A549 (cell line): ENCODE data around the gene STMN3. TPM values are rescaled to one million over a fixed set of nuclear protein-coding genes. Genes with fewer than 3 reads are reported as not detected.

ENCODE experiments used
- ATAC-seq, 2 experiments: fragments of 200-7000 bp in 1 of 2; fragments of >200 bp in 1 of 2; cut with Nextera tagmentation in 1 of 2; cut with Tn5 transposase in 1 of 2; 3 replicates each; pipeline versions ENCODE4 v1.8.0 to v1.9.1; 2018 to 2020; ENCODE audit warnings: mild to moderate bottlenecking in 1 of 2, moderate library complexity in 1 of 2
- CTCF ChIA-PET: fragments of 300-600 bp; sonication (Branson Sonifier 250); formaldehyde crosslinking; extraction: SDS; loops from one replicate; lab custom pipeline; 2021; ENCODE audit warnings: antibody characterized with exemption, inconsistent platforms; lab: Yijun Ruan, JAX
- POLR2A ChIA-PET: fragments of 350-600 bp; formaldehyde crosslinking; extraction: SDS; loops from one replicate; lab custom pipeline; 2021; ENCODE audit warnings: antibody characterized with exemption, inconsistent platforms; lab: Yijun Ruan, JAX
- DNase-seq, 2 experiments: peaks; one replicate each; pipeline versions ENCODE4 v3.0.0 to v3.0.0-alpha.2; 2011 to 2016; ENCODE audit warnings: low read depth in 1 of 2, low spot score in 1 of 2
- FAIRE-seq: peaks from 2 replicates; lab custom pipeline; 2011; peaks lifted over from hg19 to GRCh38; lab: Jason Lieb, UNC
- H3K27ac ChIP-seq, 2 experiments: fragments of >200 bp; sonication (Bioruptor Twin); formaldehyde crosslinking; 3 replicates each; pipeline ENCODE4 v1.5.1; 2016 to 2017
- H3K4me1 ChIP-seq: fragments of >200 bp; sonication (Bioruptor Twin); formaldehyde crosslinking; 3 replicates; pipeline ENCODE4 v1.6.1; 2016
- H3K4me2 ChIP-seq: fragments of >200 bp; sonication (Bioruptor Twin); formaldehyde crosslinking; 3 replicates; pipeline ENCODE4 v1.6.1; 2016
- H3K4me3 ChIP-seq: fragments of >200 bp; sonication (Bioruptor Twin); formaldehyde crosslinking; 3 replicates; pipeline ENCODE4 v1.5.1; 2016
- H3K9me3 ChIP-seq: fragments of >200 bp; sonication (Bioruptor Twin); formaldehyde crosslinking; 3 replicates; pipeline ENCODE4 v1.6.1; 2016
- CBX2 ChIP-seq: fragments of 200-600 bp; sonication (generic); IDR thresholded peaks from 2 replicates; pipeline ENCODE4 v1.6.1; 2016; ENCODE audit warnings: low read depth, mild to moderate bottlenecking, borderline replicate concordance
- EP300 ChIP-seq, 2 experiments: fragments of >200 bp; sonication (Bioruptor Twin); formaldehyde crosslinking; IDR thresholded peaks; 2 replicates in 1 of 2; 3 replicates in 1 of 2; pipeline ENCODE4 v1.6.1; 2016 to 2017
- FOSB ChIP-seq: fragments of 250-450 bp; sonication (Bioruptor Pico); IDR thresholded peaks from 2 replicates; pipeline ENCODE4 v1.5.0; 2020; ENCODE audit warnings: mild to moderate bottlenecking, moderate library complexity
- HEYL ChIP-seq: fragments of 250-450 bp; sonication (Bioruptor Pico); IDR thresholded peaks from 2 replicates; pipeline ENCODE4 v1.8.0; 2021; ENCODE audit warnings: mild to moderate bottlenecking, moderate library complexity
- HOXB13 ChIP-seq: fragments of 250-450 bp; sonication (Bioruptor Pico); IDR thresholded peaks from 2 replicates; pipeline ENCODE4 v1.5.0; 2020; ENCODE audit warnings: low read depth, mild to moderate bottlenecking, moderate library complexity
- HOXB5 ChIP-seq: fragments of 250-450 bp; sonication (Bioruptor Pico); IDR thresholded peaks from 2 replicates; pipeline ENCODE4 v1.5.0; 2020; ENCODE audit warnings: mild to moderate bottlenecking, moderate library complexity
- JUNB ChIP-seq: fragments of >200 bp; sonication (Bioruptor Twin); formaldehyde crosslinking; IDR thresholded peaks from 2 replicates; pipeline ENCODE4 v1.6.1; 2016
- KDM1A ChIP-seq: fragments of 200-600 bp; sonication (generic); IDR thresholded peaks from 2 replicates; pipeline ENCODE4 v1.6.1; 2016; ENCODE audit warnings: low read depth, mild to moderate bottlenecking
- KDM5A ChIP-seq: fragments of 200-600 bp; sonication (generic); IDR thresholded peaks from 2 replicates; pipeline ENCODE4 v1.6.1; 2016; ENCODE audit warnings: antibody characterized with exemption, mild to moderate bottlenecking
- MAFK ChIP-seq: fragments of 450-650 bp; IDR thresholded peaks from 2 replicates; pipeline ENCODE4 v1.6.1; 2014; ENCODE audit not compliant: partially characterized antibody
- NFE2L2 ChIP-seq: fragments of 150-350 bp; conservative IDR thresholded peaks from 2 replicates; pipeline ENCODE4 v1.6.1; 2014; ENCODE audit warnings: low read length
- NPAS2 ChIP-seq: fragments of 250-450 bp; sonication (Bioruptor Pico); IDR thresholded peaks from 2 replicates; pipeline ENCODE4 v1.8.0; 2022; ENCODE audit warnings: mild to moderate bottlenecking, moderate library complexity, borderline replicate concordance
- NR3C1 ChIP-seq: fragments of >200 bp; sonication (Bioruptor Twin); formaldehyde crosslinking; IDR thresholded peaks from 3 replicates; pipeline ENCODE4 v1.6.1; 2017
- RAD21 ChIP-seq, 2 experiments: fragments of >200 bp in 1 of 2; sonication (Bioruptor Twin) in 1 of 2; formaldehyde crosslinking in 1 of 2; IDR thresholded peaks in 1 of 2; conservative IDR thresholded peaks in 1 of 2; 2 replicates in 1 of 2; 3 replicates in 1 of 2; pipeline ENCODE4 v1.6.1; 2012 to 2018; ENCODE audit warnings: inconsistent platforms in 1 of 2
- RARB ChIP-seq: fragments of 250-450 bp; sonication (Bioruptor Pico); IDR thresholded peaks from 2 replicates; pipeline ENCODE4 v1.8.0; 2021; ENCODE audit warnings: mild to moderate bottlenecking, moderate library complexity
- ZFP36 ChIP-seq: fragments of 450-650 bp; IDR thresholded peaks from 2 replicates; pipeline ENCODE4 v1.6.1; 2014; ENCODE audit warnings: borderline replicate concordance; ENCODE audit not compliant: partially characterized antibody
- WGBS: methylation state at CpG from one replicate; pipeline ENCODE4 v1.1.6; 2017; ENCODE audit errors: missing lambda C conversion rate; 5-methylcytosine and 5-hydroxymethylcytosine counted together
- polyA plus RNA-seq, 4 experiments: library from polyadenylated mRNA; depleted of rRNA in 3 of 4; stranded (reverse); fragments of >200 nt; fragmentation: RNase III in 1 of 4; extraction: RNeasy Plus Mini Kit Qiagen cat#74134 plus additional on column Dnase treatment in 1 of 4; gene quantifications; 2 replicates in 3 of 4; 3 replicates in 1 of 4; pipeline ENCODE4 v1.2.3, GENCODE V29; 2011 to 2017
- TF ChIP-seq, protein P1 (sequence below): IDR thresholded peaks from 2 replicates; pipeline ENCODE4 v1.6.1; 2012
- TF ChIP-seq, protein P2 (sequence below): fragments of 450-650 bp; IDR thresholded peaks from 2 replicates; pipeline ENCODE4 v1.6.1; 2014; ENCODE audit warnings: antibody characterized with exemption
- TF ChIP-seq, protein P3 (sequence below): fragments of >200 bp; sonication (Bioruptor Twin); formaldehyde crosslinking; IDR thresholded peaks from 3 replicates; pipeline ENCODE4 v1.5.1; 2016
- TF ChIP-seq, protein P4 (sequence below): fragments of 250-450 bp; sonication (Bioruptor Pico); IDR thresholded peaks from 2 replicates; pipeline ENCODE4 v1.5.0; 2021; ENCODE audit warnings: mild to moderate bottlenecking, moderate library complexity, borderline replicate concordance
- TF ChIP-seq, protein P5 (sequence below): IDR thresholded peaks from 2 replicates; pipeline ENCODE4 v1.6.1; 2012; ENCODE audit warnings: low read depth, borderline replicate concordance

STMN3 gene
- polyA plus RNA-seq, 2 of the 4 experiments (the other 2 are of a cell fraction) = 2.8 to 3.2 TPM

DNA sequence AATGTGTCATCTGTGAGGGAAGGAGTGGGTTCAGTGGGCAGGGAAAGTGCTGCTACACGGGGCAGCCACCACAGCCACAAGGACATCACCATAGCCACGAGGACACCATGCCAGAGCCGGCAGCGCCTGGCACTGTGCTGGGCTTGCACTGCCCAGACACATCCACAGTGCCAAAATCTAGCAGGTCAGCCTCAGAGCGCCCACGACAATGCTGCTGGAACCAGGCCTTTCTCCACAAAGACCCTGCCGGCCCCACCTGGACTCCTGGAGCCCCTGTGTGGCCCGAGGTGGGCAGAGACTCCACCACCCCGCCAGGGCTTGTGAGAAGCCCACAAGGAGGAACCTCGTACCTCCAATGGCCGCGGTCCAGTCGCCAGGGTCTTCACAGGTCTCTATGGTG, 60.6 kb downstream of the STMN3 start:
- no peak for FAIRE-seq
- ChIA-PET CTCF (interaction anchor here (1.3 kb wide), 1 partner anchor 96 kb away, joined by 3 read pairs; no protein-coding TSS in a partner anchor), POLR2A (no interaction called here)
- no peak for DNase-seq
- no peak for TF ChIP-seq HOXB13
- no peak for TF ChIP-seq HOXB5 (CRISPR knock-in tag)
- TF ChIP-seq JUNB = no peak
- TF ChIP-seq FOSB (CRISPR knock-in tag) = no peak
- TF ChIP-seq, protein P1, sequence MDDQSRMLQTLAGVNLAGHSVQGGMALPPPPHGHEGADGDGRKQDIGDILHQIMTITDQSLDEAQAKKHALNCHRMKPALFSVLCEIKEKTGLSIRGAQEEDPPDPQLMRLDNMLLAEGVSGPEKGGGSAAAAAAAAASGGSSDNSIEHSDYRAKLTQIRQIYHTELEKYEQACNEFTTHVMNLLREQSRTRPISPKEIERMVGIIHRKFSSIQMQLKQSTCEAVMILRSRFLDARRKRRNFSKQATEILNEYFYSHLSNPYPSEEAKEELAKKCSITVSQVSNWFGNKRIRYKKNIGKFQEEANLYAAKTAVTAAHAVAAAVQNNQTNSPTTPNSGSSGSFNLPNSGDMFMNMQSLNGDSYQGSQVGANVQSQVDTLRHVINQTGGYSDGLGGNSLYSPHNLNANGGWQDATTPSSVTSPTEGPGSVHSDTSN = no peak
- TF ChIP-seq, protein P2, sequence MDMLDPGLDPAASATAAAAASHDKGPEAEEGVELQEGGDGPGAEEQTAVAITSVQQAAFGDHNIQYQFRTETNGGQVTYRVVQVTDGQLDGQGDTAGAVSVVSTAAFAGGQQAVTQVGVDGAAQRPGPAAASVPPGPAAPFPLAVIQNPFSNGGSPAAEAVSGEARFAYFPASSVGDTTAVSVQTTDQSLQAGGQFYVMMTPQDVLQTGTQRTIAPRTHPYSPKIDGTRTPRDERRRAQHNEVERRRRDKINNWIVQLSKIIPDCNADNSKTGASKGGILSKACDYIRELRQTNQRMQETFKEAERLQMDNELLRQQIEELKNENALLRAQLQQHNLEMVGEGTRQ = no peak
- TF ChIP-seq CBX2 = no peak
- no peak for TF ChIP-seq RARB (CRISPR knock-in tag)
- TF ChIP-seq, protein P3, sequence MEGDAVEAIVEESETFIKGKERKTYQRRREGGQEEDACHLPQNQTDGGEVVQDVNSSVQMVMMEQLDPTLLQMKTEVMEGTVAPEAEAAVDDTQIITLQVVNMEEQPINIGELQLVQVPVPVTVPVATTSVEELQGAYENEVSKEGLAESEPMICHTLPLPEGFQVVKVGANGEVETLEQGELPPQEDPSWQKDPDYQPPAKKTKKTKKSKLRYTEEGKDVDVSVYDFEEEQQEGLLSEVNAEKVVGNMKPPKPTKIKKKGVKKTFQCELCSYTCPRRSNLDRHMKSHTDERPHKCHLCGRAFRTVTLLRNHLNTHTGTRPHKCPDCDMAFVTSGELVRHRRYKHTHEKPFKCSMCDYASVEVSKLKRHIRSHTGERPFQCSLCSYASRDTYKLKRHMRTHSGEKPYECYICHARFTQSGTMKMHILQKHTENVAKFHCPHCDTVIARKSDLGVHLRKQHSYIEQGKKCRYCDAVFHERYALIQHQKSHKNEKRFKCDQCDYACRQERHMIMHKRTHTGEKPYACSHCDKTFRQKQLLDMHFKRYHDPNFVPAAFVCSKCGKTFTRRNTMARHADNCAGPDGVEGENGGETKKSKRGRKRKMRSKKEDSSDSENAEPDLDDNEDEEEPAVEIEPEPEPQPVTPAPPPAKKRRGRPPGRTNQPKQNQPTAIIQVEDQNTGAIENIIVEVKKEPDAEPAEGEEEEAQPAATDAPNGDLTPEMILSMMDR = no peak
- TF ChIP-seq, protein P4, sequence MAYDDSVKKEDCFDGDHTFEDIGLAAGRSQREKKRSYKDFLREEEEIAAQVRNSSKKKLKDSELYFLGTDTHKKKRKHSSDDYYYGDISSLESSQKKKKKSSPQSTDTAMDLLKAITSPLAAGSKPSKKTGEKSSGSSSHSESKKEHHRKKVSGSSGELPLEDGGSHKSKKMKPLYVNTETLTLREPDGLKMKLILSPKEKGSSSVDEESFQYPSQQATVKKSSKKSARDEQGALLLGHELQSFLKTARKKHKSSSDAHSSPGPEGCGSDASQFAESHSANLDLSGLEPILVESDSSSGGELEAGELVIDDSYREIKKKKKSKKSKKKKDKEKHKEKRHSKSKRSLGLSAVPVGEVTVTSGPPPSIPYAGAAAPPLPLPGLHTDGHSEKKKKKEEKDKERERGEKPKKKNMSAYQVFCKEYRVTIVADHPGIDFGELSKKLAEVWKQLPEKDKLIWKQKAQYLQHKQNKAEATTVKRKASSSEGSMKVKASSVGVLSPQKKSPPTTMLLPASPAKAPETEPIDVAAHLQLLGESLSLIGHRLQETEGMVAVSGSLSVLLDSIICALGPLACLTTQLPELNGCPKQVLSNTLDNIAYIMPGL (CRISPR knock-in tag) = no peak
- TF ChIP-seq RAD21 (conservative IDR thresholded peaks at IDR 0.05 in 1 of 2, IDR thresholded peaks at IDR 0.05 in 1 of 2) = no peak
- peaks cover 8% of the 10 kb centered on the region; the same call in 1 of the 3 replicates for H3K4me1 ChIP-seq
- no peak for ATAC-seq
- H3K4me2 ChIP-seq = no peak overlapping the region
- no peak overlapping the region for H3K27ac ChIP-seq
- WGBS = 95% methylated on average over 7 of the region's 13 CpGs
- H3K9me3 ChIP-seq = no peaks in the 10 kb centered on the region
- no peak overlapping the region for H3K4me3 ChIP-seq

DNA sequence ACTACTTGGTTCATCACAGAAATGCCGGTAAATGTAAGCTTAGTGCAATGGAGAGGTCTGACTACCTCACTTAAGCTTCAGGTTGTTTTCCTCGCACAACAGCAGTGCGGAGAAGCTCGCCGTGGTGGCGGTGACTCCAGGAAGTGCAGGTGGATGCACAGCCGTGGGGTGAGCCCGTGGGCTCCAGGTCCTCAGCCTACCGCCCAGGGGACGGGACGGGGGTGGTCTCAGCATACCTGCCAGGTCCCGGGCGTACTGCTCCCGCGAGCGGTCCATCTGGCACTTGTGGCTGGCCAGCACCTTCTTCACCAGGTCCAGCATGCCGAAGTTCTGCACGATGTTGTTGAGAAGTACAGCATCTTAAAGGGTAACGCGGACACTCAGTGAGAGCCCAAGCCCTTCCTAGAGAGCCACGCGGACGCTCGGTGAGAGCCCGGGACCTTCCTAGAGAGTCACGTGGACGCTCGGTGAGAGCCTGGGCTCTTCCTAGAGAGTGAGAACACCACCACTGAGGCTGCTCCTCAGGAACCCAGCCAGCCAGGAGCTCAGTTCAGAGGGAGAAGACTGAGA, 61.4 kb downstream of the STMN3 start:
- no peak for TF ChIP-seq HEYL
- no peak for TF ChIP-seq NPAS2 (CRISPR knock-in tag)
- TF ChIP-seq NR3C1 = no peak
- TF ChIP-seq, protein P5, sequence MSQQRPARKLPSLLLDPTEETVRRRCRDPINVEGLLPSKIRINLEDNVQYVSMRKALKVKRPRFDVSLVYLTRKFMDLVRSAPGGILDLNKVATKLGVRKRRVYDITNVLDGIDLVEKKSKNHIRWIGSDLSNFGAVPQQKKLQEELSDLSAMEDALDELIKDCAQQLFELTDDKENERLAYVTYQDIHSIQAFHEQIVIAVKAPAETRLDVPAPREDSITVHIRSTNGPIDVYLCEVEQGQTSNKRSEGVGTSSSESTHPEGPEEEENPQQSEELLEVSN = no peak
- TF ChIP-seq KDM1A = no peak
- TF ChIP-seq KDM5A = no peak
- no peak for TF ChIP-seq NFE2L2
- TF ChIP-seq HOXB13 = no peak
- TF ChIP-seq ZFP36 = no peak
- no peak for TF ChIP-seq EP300 (IDR thresholded peaks at IDR 0.05)
- no peak for TF ChIP-seq MAFK
- no peak for ATAC-seq
- no peak overlapping the region for H3K4me3 ChIP-seq
- H3K4me2 ChIP-seq = no peak overlapping the region
- FAIRE-seq = no peak
- no peak for DNase-seq
- 89% methylated on average over 21 of the region's 28 CpGs for WGBS
- ChIA-PET POLR2A (no interaction called here), CTCF (interaction anchor here (1.3 kb wide), 1 partner anchor 95 kb away, joined by 3 read pairs; no protein-coding TSS in a partner anchor)
- peaks cover 8% of the 10 kb centered on the region; the same call in 1 of the 3 replicates for H3K4me1 ChIP-seq
- no peak overlapping the region for H3K27ac ChIP-seq
- no peaks in the 10 kb centered on the region for H3K9me3 ChIP-seq
